ENCODE data around the gene RAPGEF5.

The RAPGEF5 gene

GRCh38 chr7:22159341-22159740 lies 197.6 kb downstream of the RAPGEF5 start:
- Histone ChIP-seq H3K4me3 (ENCODE audit: low read length) (no peak overlapping the region), H3K9me2 (replicated peaks; ENCODE audit: insufficient read depth, low read length) (no peaks in the 10 kb centered on the region), H3K9ac (ENCODE audit: low read length) (no peak overlapping the region), H3K27ac (ENCODE audit: low read length) (no peak overlapping the region), H3K9me3 (replicated peaks; ENCODE audit: insufficient read depth, low read length) (no peaks in the 10 kb centered on the region), H3K27me3 (replicated peaks; ENCODE audit: insufficient read depth, low read length) (no peaks in the 10 kb centered on the region), H3K4me2 (ENCODE audit: low read depth, low read length) (no peak overlapping the region), H4K20me1 (ENCODE audit: insufficient read depth, low read length) (no peaks in the 10 kb centered on the region), H3F3A (ENCODE audit: insufficient read depth, low read length) (no peaks in the 10 kb centered on the region), H2AFZ (ENCODE audit: low read length) (no peak overlapping the region), H3K79me2 (ENCODE audit: low read length) (no peaks in the 10 kb centered on the region), H3K4me1 (ENCODE audit: low read length) (0 out of 2 replicates have a peak, but pooled peaks cover 5% of the 10 kb centered on the region), H3K36me3 (replicated peaks; ENCODE audit: insufficient read depth, low read length) (no peaks in the 10 kb centered on the region)
- no peak for DNase-seq
- no peak for TF ChIP-seq EZH2phosphoT487 (IDR thresholded peaks at IDR 0.05; ENCODE audit: low read length)
- TF ChIP-seq CTCF (IDR thresholded peaks at IDR 0.05; ENCODE audit: low read length), result no peak
- no peak for TF ChIP-seq EZH2 (optimal IDR thresholded peaks at IDR 0.05; ENCODE audit: low read depth, low read length)

- TF ChIP-seq EZH2phosphoT487 (IDR thresholded peaks at IDR 0.05; ENCODE audit: low read length) (no peak), EZH2 (optimal IDR thresholded peaks at IDR 0.05; ENCODE audit: low read depth, low read length) (no peak)
Observed at GRCh38 chr7:22157552-22157951, 199.4 kb downstream of the RAPGEF5 start.

GRCh38 chr7:22156205-22156604 lies 200.7 kb downstream of the RAPGEF5 start:
- Histone ChIP-seq H3K36me3 (replicated peaks; ENCODE audit: insufficient read depth, low read length) (no peaks in the 10 kb centered on the region), H3K27ac (ENCODE audit: low read length) (no peak overlapping the region), H3K27me3 (replicated peaks; ENCODE audit: insufficient read depth, low read length) (no peaks in the 10 kb centered on the region), H2AFZ (ENCODE audit: low read length) (no peak overlapping the region), H3K4me1 (ENCODE audit: low read length) (0 out of 2 replicates have a peak, but pooled peaks cover 7% of the 10 kb centered on the region), H3K9me3 (replicated peaks; ENCODE audit: insufficient read depth, low read length) (no peaks in the 10 kb centered on the region), H3K4me3 (ENCODE audit: low read length) (no peak overlapping the region), H3K4me2 (ENCODE audit: low read depth, low read length) (no peak overlapping the region), H4K20me1 (ENCODE audit: insufficient read depth, low read length) (no peaks in the 10 kb centered on the region), H3K79me2 (ENCODE audit: low read length) (no peaks in the 10 kb centered on the region), H3K9me2 (replicated peaks; ENCODE audit: insufficient read depth, low read length) (no peaks in the 10 kb centered on the region), H3F3A (ENCODE audit: insufficient read depth, low read length) (no peaks in the 10 kb centered on the region), H3K9ac (ENCODE audit: low read length) (no peak overlapping the region)
- no peak for DNase-seq
- TF ChIP-seq EZH2phosphoT487 (IDR thresholded peaks at IDR 0.05; ENCODE audit: low read length) (no peak), EZH2 (optimal IDR thresholded peaks at IDR 0.05; ENCODE audit: low read depth, low read length) (no peak), CTCF (IDR thresholded peaks at IDR 0.05; ENCODE audit: low read length) (no peak)

More at GRCh38 chr7:22157552-22157951, 199.4 kb downstream of the RAPGEF5 start:
- Histone ChIP-seq H3K27me3 (replicated peaks; ENCODE audit: insufficient read depth, low read length) (no peaks in the 10 kb centered on the region), H3K9ac (ENCODE audit: low read length) (no peak overlapping the region), H3K4me2 (ENCODE audit: low read depth, low read length) (no peak overlapping the region), H3K9me2 (replicated peaks; ENCODE audit: insufficient read depth, low read length) (no peaks in the 10 kb centered on the region), H3K9me3 (replicated peaks; ENCODE audit: insufficient read depth, low read length) (no peaks in the 10 kb centered on the region), H3K4me3 (ENCODE audit: low read length) (no peak overlapping the region), H3K79me2 (ENCODE audit: low read length) (no peaks in the 10 kb centered on the region), H2AFZ (ENCODE audit: low read length) (no peak overlapping the region), H3F3A (ENCODE audit: insufficient read depth, low read length) (no peaks in the 10 kb centered on the region), H3K4me1 (ENCODE audit: low read length) (0 out of 2 replicates have a peak, but pooled peaks cover 7% of the 10 kb centered on the region), H3K27ac (ENCODE audit: low read length) (no peak overlapping the region), H4K20me1 (ENCODE audit: insufficient read depth, low read length) (no peaks in the 10 kb centered on the region), H3K36me3 (replicated peaks; ENCODE audit: insufficient read depth, low read length) (no peaks in the 10 kb centered on the region)
- no peak for DNase-seq

DNA sequence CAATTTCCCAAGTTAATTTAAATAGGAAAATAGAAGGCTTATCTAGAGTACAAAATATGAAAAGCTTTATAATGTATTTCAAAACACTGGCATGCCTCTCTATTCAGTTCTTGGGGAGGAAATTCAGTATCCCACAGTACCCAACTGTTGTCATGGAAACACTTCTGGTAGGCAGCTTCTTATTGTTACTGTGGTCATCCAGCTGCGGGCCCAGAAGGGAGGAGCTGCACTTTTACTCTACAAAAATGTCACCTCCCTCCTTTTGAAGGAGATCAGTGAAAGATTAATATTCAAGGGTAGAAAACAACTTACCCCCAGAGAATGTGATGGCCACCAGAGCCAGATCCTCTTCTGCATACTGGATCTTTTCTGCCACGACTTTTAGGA lies 202.8 kb downstream of the RAPGEF5 start:
- 0 out of 2 replicates have a peak overlapping the region, but pooled peaks have one; percentile 2 for H3K27ac ChIP-seq (ENCODE audit: low read length)
- H2AFZ ChIP-seq (ENCODE audit: low read length), result no peak overlapping the region
- H3K9me2 ChIP-seq (replicated peaks; ENCODE audit: insufficient read depth, low read length), result no peaks in the 10 kb centered on the region
- H3K79me2 ChIP-seq (ENCODE audit: low read length), result no peaks in the 10 kb centered on the region
- no peaks in the 10 kb centered on the region for H4K20me1 ChIP-seq (ENCODE audit: insufficient read depth, low read length)
- no peak overlapping the region for H3K9ac ChIP-seq (ENCODE audit: low read length)
- no peaks in the 10 kb centered on the region for H3K27me3 ChIP-seq (replicated peaks; ENCODE audit: insufficient read depth, low read length)
- H3K9me3 ChIP-seq (replicated peaks; ENCODE audit: insufficient read depth, low read length), result no peaks in the 10 kb centered on the region
- no peaks in the 10 kb centered on the region for H3F3A ChIP-seq (ENCODE audit: insufficient read depth, low read length)
- H3K36me3 ChIP-seq (replicated peaks; ENCODE audit: insufficient read depth, low read length), result no peaks in the 10 kb centered on the region
- no peak overlapping the region for H3K4me2 ChIP-seq (ENCODE audit: low read depth, low read length)
- no peak overlapping the region for H3K4me3 ChIP-seq (ENCODE audit: low read length)
- 0 out of 2 replicates have a peak, but pooled peaks cover 7% of the 10 kb centered on the region for H3K4me1 ChIP-seq (ENCODE audit: low read length)
- DNase-seq, result peak; percentile 72
- TF ChIP-seq EZH2 (optimal IDR thresholded peaks at IDR 0.05; ENCODE audit: low read depth, low read length), result no peak
- TF ChIP-seq CTCF (IDR thresholded peaks at IDR 0.05; ENCODE audit: low read length), result no peak
- TF ChIP-seq EZH2phosphoT487 (IDR thresholded peaks at IDR 0.05; ENCODE audit: low read length), result no peak
